Osteocyte (in vitro differentiated cells): ENCODE measurements around the gene PTX4. TPM values are rescaled to one million over a fixed set of nuclear protein-coding genes. Genes with fewer than 3 reads are reported as not detected.

Experiments
- DNase-seq: peaks from one replicate; pipeline ENCODE4 v3.0.0; 2021; ENCODE audit warnings: mixed read lengths; ENCODE audit not compliant: unreplicated experiment; ENCODE audit errors: extremely low spot score
- H3K27ac Mint-ChIP-seq: one replicate; pipeline ENCODE4 v1.8.0; 2021; ENCODE audit warnings: mild to moderate bottlenecking, mixed read lengths; ENCODE audit not compliant: unreplicated experiment
- H3K27me3 Mint-ChIP-seq: one replicate; pipeline ENCODE4 v1.8.0; 2021; ENCODE audit warnings: mixed read lengths; ENCODE audit not compliant: unreplicated experiment
- H3K36me3 Mint-ChIP-seq: one replicate; pipeline ENCODE4 v1.8.0; 2021; ENCODE audit warnings: mixed read lengths; ENCODE audit not compliant: unreplicated experiment
- H3K4me1 Mint-ChIP-seq: one replicate; pipeline ENCODE4 v1.8.0; 2021; ENCODE audit warnings: mixed read lengths; ENCODE audit not compliant: unreplicated experiment
- H3K4me3 Mint-ChIP-seq: one replicate; pipeline ENCODE4 v1.8.0; 2021; ENCODE audit warnings: mild to moderate bottlenecking, moderate library complexity, mixed read lengths; ENCODE audit not compliant: unreplicated experiment
- H3K9me3 Mint-ChIP-seq: one replicate; pipeline ENCODE4 v1.8.0; 2021; ENCODE audit warnings: mixed read lengths; ENCODE audit not compliant: unreplicated experiment
- CTCF ChIP-seq: fragments of 200-600 bp; sonication (generic); IDR thresholded peaks from 2 replicates; pipeline ENCODE4 v1.5.0; 2021; ENCODE audit warnings: antibody characterized with exemption, mild to moderate bottlenecking, moderate library complexity
- total RNA-seq: library from RNA; stranded (reverse); gene quantifications from 2 replicates; pipeline ENCODE4 v1.2.1, GENCODE V29; 2021

Gene PTX4
- total RNA-seq, 1 donor from 2014 or later, result not detected

- Mint-ChIP-seq H3K27me3 (no peaks in the 10 kb centered on the region), H3K4me1 (no peaks in the 10 kb centered on the region), H3K4me3 (no peak overlapping the region), H3K36me3 (no peaks in the 10 kb centered on the region), H3K9me3 (no peaks in the 10 kb centered on the region), H3K27ac (no peak overlapping the region)
- DNase-seq, result no peak
- TF ChIP-seq CTCF, result no peak
Observed at GRCh38 chr16:1439058-1439698, 49.6 kb downstream of the PTX4 start.

- Mint-ChIP-seq H3K36me3 (no peaks in the 10 kb centered on the region), H3K4me3 (no peak overlapping the region), H3K27ac (no peak overlapping the region), H3K9me3 (no peaks in the 10 kb centered on the region), H3K27me3 (no peaks in the 10 kb centered on the region), H3K4me1 (no peaks in the 10 kb centered on the region)
- TF ChIP-seq CTCF, result no peak
- DNase-seq, result no peak
Observed at GRCh38 chr16:1438229-1439057, 50.3 kb downstream of the PTX4 start.

- Mint-ChIP-seq H3K27ac (no peak overlapping the region), H3K9me3 (no peaks in the 10 kb centered on the region), H3K4me3 (no peak overlapping the region), H3K36me3 (no peaks in the 10 kb centered on the region), H3K27me3 (no peaks in the 10 kb centered on the region), H3K4me1 (no peaks in the 10 kb centered on the region)
- no peak for TF ChIP-seq CTCF
- no peak for DNase-seq
Observed at GRCh38 chr16:1437606-1438005, 51.1 kb downstream of the PTX4 start.

GRCh38 chr16:1436731-1437355 is 51.9 kb downstream of the PTX4 start:
- TF ChIP-seq CTCF, result no peak
- no peak overlapping the region for H3K4me3 Mint-ChIP-seq
- H3K27ac Mint-ChIP-seq, result no peak overlapping the region
- H3K4me1 Mint-ChIP-seq, result no peaks in the 10 kb centered on the region
- DNase-seq, result no peak
- no peaks in the 10 kb centered on the region for H3K36me3 Mint-ChIP-seq
- no peaks in the 10 kb centered on the region for H3K27me3 Mint-ChIP-seq
- no peaks in the 10 kb centered on the region for H3K9me3 Mint-ChIP-seq
